Immature natural killer cell (primary cell): ENCODE data around the gene WDR93. TPM values are rescaled to one million over a fixed set of nuclear protein-coding genes. Genes with fewer than 3 reads are reported as not detected.

Experiments
- DNase-seq, 3 donors: peaks; one replicate each; pipeline ENCODE4 v3.0.0; 2022; ENCODE audit warnings: mixed read lengths in 1 of 3
- H3K27ac Mint-ChIP-seq, 6 donors: one replicate each; pipeline ENCODE4 v1.8.0; 2020; ENCODE audit warnings: mixed read lengths in 6 of 6, mild to moderate bottlenecking in 5 of 6, inconsistent platforms in 4 of 6, moderate library complexity in 3 of 6
- H3K27me3 Mint-ChIP-seq, 3 donors: one replicate each; pipeline ENCODE4 v1.8.0; 2020 to 2021; ENCODE audit warnings: low read depth in 3 of 3, mild to moderate bottlenecking in 3 of 3, mixed read lengths in 3 of 3, moderate library complexity in 3 of 3, inconsistent platforms in 1 of 3
- H3K36me3 Mint-ChIP-seq, 3 donors: one replicate each; pipeline ENCODE4 v1.8.0; 2020; ENCODE audit warnings: mixed read lengths in 3 of 3, inconsistent platforms in 2 of 3, mild to moderate bottlenecking in 2 of 3
- H3K4me1 Mint-ChIP-seq, 2 donors: one replicate each; pipeline ENCODE4 v1.8.0; 2020; ENCODE audit warnings: inconsistent platforms in 2 of 2, mild to moderate bottlenecking in 2 of 2, mixed read lengths in 2 of 2, moderate library complexity in 1 of 2
- H3K4me3 Mint-ChIP-seq, 5 donors: one replicate each; pipeline ENCODE4 v1.8.0; 2020; ENCODE audit warnings: mild to moderate bottlenecking in 5 of 5, mixed read lengths in 5 of 5, inconsistent platforms in 3 of 5, moderate library complexity in 3 of 5
- H3K9me3 Mint-ChIP-seq, 6 donors: one replicate each; pipeline ENCODE4 v1.8.0; 2020; ENCODE audit warnings: mild to moderate bottlenecking in 6 of 6, mixed read lengths in 6 of 6, inconsistent platforms in 4 of 6, moderate library complexity in 3 of 6
- polyA plus RNA-seq, 3 donors: library from polyadenylated mRNA; unstranded; fragments of 300-500 nt; fragmentation: Illumina TruSeq; gene quantifications; one replicate each; pipeline ENCODE4 v1.2.3, GENCODE V29; 2021

Gene WDR93
- polyA plus RNA-seq, 3 donors from 2014 or later = 0.16 to 0.46 TPM; not detected in 1

DNA sequence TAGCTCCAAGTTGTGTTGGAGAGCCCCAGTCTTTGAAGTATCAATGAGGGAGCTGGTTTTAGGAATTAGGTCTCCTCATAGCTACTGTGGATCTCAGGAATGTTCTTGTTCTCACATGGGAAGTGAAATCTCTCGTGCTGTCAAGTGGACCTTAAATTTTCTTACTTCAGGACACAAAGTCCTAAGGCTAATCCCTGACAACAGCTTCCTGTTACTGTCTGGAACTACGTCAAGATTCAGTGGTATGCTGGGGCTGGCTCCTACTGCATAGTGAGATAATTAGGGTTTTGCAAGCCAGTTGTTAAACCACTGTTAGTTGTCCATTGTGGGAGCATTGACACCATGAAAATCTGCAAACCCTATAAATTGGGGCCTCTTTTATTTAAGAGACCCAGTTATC, 37.6 kb downstream of the WDR93 start:
- Mint-ChIP-seq H3K4me1 (no peaks in the 10 kb centered on the region), H3K9me3 (peaks cover 0 to 2% (median 0%) of the 10 kb centered on the region in 6 donors), H3K36me3 (peaks cover 0 to 6% (median 0%) of the 10 kb centered on the region in 3 donors), H3K27me3 (peaks cover 2 to 8% (median 2%) of the 10 kb centered on the region in 3 donors), H3K27ac (no peak overlapping the region), H3K4me3 (no peak overlapping the region)
- DNase-seq = no peak

- Mint-ChIP-seq H3K27me3 (peaks cover 0 to 6% (median 3%) of the 10 kb centered on the region in 3 donors), H3K36me3 (no peaks in the 10 kb centered on the region), H3K4me1 (no peaks in the 10 kb centered on the region), H3K4me3 (no peak overlapping the region), H3K27ac (no peak overlapping the region), H3K9me3 (no peaks in the 10 kb centered on the region)
- DNase-seq = no peak
Observed at GRCh38 chr15:89731275-89731674, 40.7 kb downstream of the WDR93 start.

GRCh38 chr15:89732451-89733172, 42.0 kb downstream of the WDR93 start:
- Mint-ChIP-seq H3K27ac (no peak overlapping the region), H3K36me3 (no peaks in the 10 kb centered on the region), H3K9me3 (no peaks in the 10 kb centered on the region), H3K4me3 (no peak overlapping the region), H3K27me3 (peaks cover 1 to 10% (median 5%) of the 10 kb centered on the region in 3 donors), H3K4me1 (no peaks in the 10 kb centered on the region)
- no peak for DNase-seq

GRCh38 chr15:89735773-89736172, 45.2 kb downstream of the WDR93 start:
- H3K4me3 Mint-ChIP-seq = no peak overlapping the region

DNA sequence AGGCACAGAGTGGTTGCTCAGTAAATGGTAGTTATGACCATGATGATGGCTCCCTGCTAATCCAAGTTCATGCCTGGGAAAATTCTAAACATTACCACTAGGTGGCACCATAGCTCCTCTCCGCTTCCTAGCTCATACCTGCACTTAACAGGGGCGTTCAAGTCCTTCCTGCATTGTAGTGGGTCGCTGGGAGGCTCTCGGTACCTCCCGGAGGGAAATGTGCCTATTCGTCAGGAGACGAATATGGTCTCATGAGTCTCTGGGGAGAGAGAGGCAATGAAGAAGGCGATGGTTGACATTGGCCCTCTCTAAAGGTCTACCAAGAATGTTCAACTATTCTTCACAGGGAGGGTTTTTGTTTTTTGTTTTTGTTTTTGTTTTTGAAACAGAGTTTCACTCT, 49.5 kb downstream of the WDR93 start:
- no peak overlapping the region for H3K4me3 Mint-ChIP-seq
- no peaks in the 10 kb centered on the region for H3K36me3 Mint-ChIP-seq
- peak; percentile 58 to 66 (median 61) for DNase-seq
- H3K27me3 Mint-ChIP-seq = peaks cover 2 to 4% (median 2%) of the 10 kb centered on the region in 3 donors
- H3K9me3 Mint-ChIP-seq = no peaks in the 10 kb centered on the region
- no peak overlapping the region for H3K27ac Mint-ChIP-seq
- H3K4me1 Mint-ChIP-seq = peaks cover 3 to 6% of the 10 kb centered on the region in 2 donors

More at GRCh38 chr15:89735773-89736172, 45.2 kb downstream of the WDR93 start:
- H3K9me3 Mint-ChIP-seq = no peaks in the 10 kb centered on the region
- peaks cover 2 to 10% (median 5%) of the 10 kb centered on the region in 3 donors for H3K27me3 Mint-ChIP-seq
- H3K36me3 Mint-ChIP-seq = no peaks in the 10 kb centered on the region
- no peak for DNase-seq
- no peak overlapping the region for H3K27ac Mint-ChIP-seq
- peaks cover 3 to 6% of the 10 kb centered on the region in 2 donors for H3K4me1 Mint-ChIP-seq

GRCh38 chr15:89743011-89743410, 52.4 kb downstream of the WDR93 start:
- no peak overlapping the region for H3K4me3 Mint-ChIP-seq
- no peak for DNase-seq
- no peaks in the 10 kb centered on the region for H3K27me3 Mint-ChIP-seq
- no peaks in the 10 kb centered on the region for H3K36me3 Mint-ChIP-seq
- no peaks in the 10 kb centered on the region for H3K9me3 Mint-ChIP-seq
- H3K27ac Mint-ChIP-seq = no peak overlapping the region
- peaks cover 3 to 6% of the 10 kb centered on the region in 2 donors for H3K4me1 Mint-ChIP-seq

GRCh38 chr15:89743594-89743993, 53.0 kb downstream of the WDR93 start:
- no peaks in the 10 kb centered on the region for H3K9me3 Mint-ChIP-seq
- no peak for DNase-seq
- peaks cover 3 to 6% of the 10 kb centered on the region in 2 donors for H3K4me1 Mint-ChIP-seq
- H3K36me3 Mint-ChIP-seq = no peaks in the 10 kb centered on the region
- no peak overlapping the region for H3K4me3 Mint-ChIP-seq
- H3K27ac Mint-ChIP-seq = no peak overlapping the region
- no peaks in the 10 kb centered on the region for H3K27me3 Mint-ChIP-seq

DNA sequence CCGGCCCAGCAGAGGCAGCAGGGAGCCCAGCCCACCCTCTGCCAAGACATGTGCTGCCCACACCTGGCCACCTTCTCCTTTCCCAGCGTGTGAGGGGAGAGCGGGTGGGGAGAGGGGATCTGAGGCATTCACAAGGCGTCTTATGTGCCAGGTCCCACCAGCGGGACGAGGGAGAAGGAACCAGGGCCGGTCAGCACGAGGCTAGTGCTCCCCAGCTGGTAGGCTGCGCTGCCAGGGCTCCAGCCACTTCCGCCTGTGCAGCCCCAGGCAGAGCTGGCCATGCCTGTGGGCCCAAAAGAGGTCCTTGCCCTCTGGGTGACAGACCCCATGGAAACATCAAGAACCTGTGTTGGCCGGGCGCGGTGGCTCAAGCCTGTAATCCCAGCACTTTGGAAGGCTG, 54.5 kb downstream of the WDR93 start:
- H3K4me3 Mint-ChIP-seq = no peak overlapping the region
- H3K27ac Mint-ChIP-seq = no peak overlapping the region
- H3K9me3 Mint-ChIP-seq = no peaks in the 10 kb centered on the region
- H3K36me3 Mint-ChIP-seq = no peaks in the 10 kb centered on the region
- no peak for DNase-seq
- H3K27me3 Mint-ChIP-seq = peaks cover 0 to 4% (median 0%) of the 10 kb centered on the region in 3 donors
- peaks cover 7 to 11% of the 10 kb centered on the region in 2 donors for H3K4me1 Mint-ChIP-seq

DNA sequence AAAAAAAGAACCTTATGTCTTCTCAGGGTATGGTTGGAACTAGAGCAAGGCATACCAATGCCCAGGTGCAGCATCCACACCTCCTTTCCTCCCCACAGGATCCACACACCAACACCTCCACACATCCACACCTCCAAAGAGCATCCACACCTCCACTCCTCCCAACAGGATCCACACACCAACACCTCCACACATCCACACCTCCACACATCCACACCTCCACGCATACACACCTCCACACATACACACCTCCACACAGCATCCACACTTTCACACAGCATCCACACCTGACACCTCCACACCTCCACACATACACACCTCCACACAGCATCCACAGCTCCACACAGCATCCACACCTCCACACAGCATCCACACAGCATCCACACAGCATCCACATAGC, 55.2 kb downstream of the WDR93 start:
- peaks cover 6 to 8% of the 10 kb centered on the region in 2 donors for H3K4me1 Mint-ChIP-seq
- no peak overlapping the region for H3K27ac Mint-ChIP-seq
- DNase-seq = no peak
- H3K4me3 Mint-ChIP-seq = no peak overlapping the region
- peaks cover 0 to 6% (median 1%) of the 10 kb centered on the region in 3 donors for H3K27me3 Mint-ChIP-seq
- no peaks in the 10 kb centered on the region for H3K36me3 Mint-ChIP-seq
- no peaks in the 10 kb centered on the region for H3K9me3 Mint-ChIP-seq

GRCh38 chr15:89746386-89746780, 55.8 kb downstream of the WDR93 start:
- no peaks in the 10 kb centered on the region for H3K36me3 Mint-ChIP-seq
- H3K4me3 Mint-ChIP-seq = no peak overlapping the region
- no peak overlapping the region for H3K27ac Mint-ChIP-seq
- no peaks in the 10 kb centered on the region for H3K9me3 Mint-ChIP-seq
- no peak for DNase-seq
- H3K27me3 Mint-ChIP-seq = peaks cover 0 to 6% (median 1%) of the 10 kb centered on the region in 3 donors
- peaks cover 6 to 8% of the 10 kb centered on the region in 2 donors for H3K4me1 Mint-ChIP-seq

- DNase-seq = no peak
- H3K4me1 Mint-ChIP-seq = peaks cover 6 to 8% of the 10 kb centered on the region in 2 donors
- H3K4me3 Mint-ChIP-seq = peak overlapping the region in 4 of 5 donors; percentile 10 to 80 (median 24)
- no peaks in the 10 kb centered on the region for H3K36me3 Mint-ChIP-seq
- H3K27me3 Mint-ChIP-seq = peaks cover 1 to 7% (median 6%) of the 10 kb centered on the region in 3 donors
- no peaks in the 10 kb centered on the region for H3K9me3 Mint-ChIP-seq
- no peak overlapping the region for H3K27ac Mint-ChIP-seq
Observed at GRCh38 chr15:89747708-89748682, 57.4 kb downstream of the WDR93 start.

DNA sequence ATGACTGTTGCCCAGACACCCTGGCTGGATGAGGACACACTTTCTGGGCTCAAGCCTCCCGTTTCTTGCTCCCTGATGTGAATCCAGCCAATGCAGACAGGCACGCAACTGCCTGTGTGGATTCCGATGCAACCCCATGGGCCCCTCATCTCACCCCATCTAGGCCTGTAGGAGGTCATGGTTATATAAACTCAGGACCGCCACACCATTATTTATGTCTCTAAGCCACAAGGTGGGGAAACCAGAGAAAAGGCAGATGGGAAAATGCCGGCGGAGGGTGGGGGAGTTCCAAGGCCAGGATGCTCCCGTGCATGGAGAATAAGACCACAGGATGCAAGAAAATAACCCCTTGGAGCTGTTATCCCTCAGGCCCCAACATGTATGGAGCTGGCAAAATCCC, 58.4 kb downstream of the WDR93 start:
- Mint-ChIP-seq H3K4me1 (peaks cover 6 to 8% of the 10 kb centered on the region in 2 donors), H3K27me3 (peaks cover 1 to 9% (median 6%) of the 10 kb centered on the region in 3 donors), H3K4me3 (peak overlapping the region; percentile 33 to 80 (median 71)), H3K36me3 (no peaks in the 10 kb centered on the region), H3K9me3 (no peaks in the 10 kb centered on the region), H3K27ac (no peak overlapping the region)
- no peak for DNase-seq

- Mint-ChIP-seq H3K4me3 (peak overlapping the region; percentile 62 to 80 (median 79)), H3K4me1 (peaks cover 6 to 8% of the 10 kb centered on the region in 2 donors), H3K27ac (no peak overlapping the region), H3K9me3 (no peaks in the 10 kb centered on the region), H3K36me3 (no peaks in the 10 kb centered on the region), H3K27me3 (peaks cover 1 to 9% (median 6%) of the 10 kb centered on the region in 3 donors)
- no peak for DNase-seq
Observed at GRCh38 chr15:89749526-89749925, 58.9 kb downstream of the WDR93 start.
